Smooth muscle cell (in vitro differentiated cells): ENCODE data around the gene GCHFR. TPM values are rescaled to one million over a fixed set of nuclear protein-coding genes. Genes with fewer than 3 reads are reported as not detected.

Experiments
- DNase-seq: peaks from one replicate; lab custom pipeline; 2025; ENCODE audit not compliant: unreplicated experiment; lab: John Stamatoyannopoulos, UW
- H2AFZ ChIP-seq: fragments of 200-600 bp; sonication (generic); 2 replicates; pipeline ENCODE4 v1.6.0; 2016; ENCODE audit warnings: antibody characterized with exemption, low read depth, mild to moderate bottlenecking
- H3F3A ChIP-seq: fragments of 200-600 bp; sonication (generic); 2 replicates; pipeline ENCODE4 v1.6.0; 2017; ENCODE audit warnings: antibody characterized with exemption, low read depth
- H3K27ac ChIP-seq: fragments of 200-600 bp; sonication (generic); 2 replicates; pipeline ENCODE4 v1.5.1; 2016; ENCODE audit warnings: low read depth, mild to moderate bottlenecking
- H3K27me3 ChIP-seq: fragments of 200-600 bp; sonication (generic); 2 replicates; pipeline ENCODE4 v1.6.1; 2016; ENCODE audit warnings: low read depth, mild to moderate bottlenecking
- H3K36me3 ChIP-seq: fragments of 200-600 bp; sonication (generic); 2 replicates; pipeline ENCODE4 v1.5.1; 2016; ENCODE audit warnings: low read depth
- H3K4me1 ChIP-seq: fragments of 200-600 bp; sonication (generic); 2 replicates; pipeline ENCODE4 v1.5.1; 2016; ENCODE audit warnings: low read depth
- H3K4me2 ChIP-seq: fragments of 200-600 bp; sonication (generic); 2 replicates; pipeline ENCODE4 v1.6.0; 2016; ENCODE audit warnings: mild to moderate bottlenecking
- H3K4me3 ChIP-seq: fragments of 200-600 bp; sonication (generic); 2 replicates; pipeline ENCODE4 v1.5.1; 2016; ENCODE audit warnings: mild to moderate bottlenecking
- H3K79me2 ChIP-seq: fragments of 200-600 bp; sonication (generic); 2 replicates; pipeline ENCODE4 v1.6.0; 2016; ENCODE audit warnings: low read depth, mild to moderate bottlenecking
- H3K9ac ChIP-seq: fragments of 200-600 bp; sonication (generic); 2 replicates; pipeline ENCODE4 v1.6.0; 2016; ENCODE audit warnings: low read depth
- H3K9me3 ChIP-seq: fragments of 200-600 bp; sonication (generic); replicated peaks from 2 replicates; pipeline ENCODE4 v1.5.1; 2016; ENCODE audit warnings: low read depth
- H4K20me1 ChIP-seq: fragments of 200-600 bp; sonication (generic); 2 replicates; pipeline ENCODE4 v1.6.0; 2016; ENCODE audit warnings: low read depth
- WGBS: methylation state at CpG from one replicate; pipeline ENCODE4 v1.1.7; 2016; ENCODE audit warnings: low lambda C conversion rate; 5-methylcytosine and 5-hydroxymethylcytosine counted together
- polyA plus RNA-seq: library from polyadenylated mRNA; unstranded; fragments of >200 nt; fragmentation: Nextera tagmentation; extraction: Ambion mirVana; gene quantifications from 2 replicates; pipeline ENCODE4 v1.2.1, GENCODE V29; 2016
- total RNA-seq: library from RNA; depleted of rRNA; stranded (reverse); fragments of >200 nt; gene quantifications from 2 replicates; pipeline ENCODE4 v1.2.3, GENCODE V29; 2014
- TF ChIP-seq, protein P1 (sequence below): fragments of 200-600 bp; sonication (generic); IDR thresholded peaks from 2 replicates; pipeline ENCODE4 v1.5.1; 2017; ENCODE audit warnings: borderline replicate concordance, mild to moderate bottlenecking, antibody characterized with exemption; ENCODE audit not compliant: insufficient read depth, poor library complexity, severe bottlenecking

GCHFR gene
- total and polyA plus RNA-seq, 2 experiments from 2014 or later: 8.9 to 9.1 TPM

DNA sequence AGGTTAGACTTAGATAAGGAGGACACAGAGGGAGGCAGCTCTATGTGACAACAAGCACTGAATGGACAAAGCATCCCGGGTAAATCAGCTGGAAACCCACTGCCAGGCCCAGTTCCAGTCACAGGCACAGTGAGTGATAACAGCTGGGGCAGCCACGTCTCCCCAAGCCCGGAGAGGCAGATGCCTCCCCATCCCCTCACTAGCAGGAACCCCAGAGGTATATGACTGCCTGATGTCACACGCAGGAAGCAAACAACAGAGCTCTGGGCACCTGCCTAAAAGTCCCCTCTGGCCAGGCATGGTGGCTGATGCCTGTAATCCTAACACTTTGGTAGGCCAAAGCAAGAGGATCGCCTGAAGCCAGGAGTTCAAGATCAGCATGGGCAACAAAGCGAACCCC is 24.1 kb downstream of the GCHFR start:
- WGBS: 81% methylated on average over 6 of the region's 6 CpGs
- peak overlapping the region; percentile 48 for H3K27ac ChIP-seq
- no peak overlapping the region for H3K4me3 ChIP-seq
- peak overlapping the region; percentile 12 for H3K4me2 ChIP-seq
- peaks cover 29% of the 10 kb centered on the region for H3K79me2 ChIP-seq
- H3F3A ChIP-seq: no peaks in the 10 kb centered on the region
- TF ChIP-seq, protein P1, sequence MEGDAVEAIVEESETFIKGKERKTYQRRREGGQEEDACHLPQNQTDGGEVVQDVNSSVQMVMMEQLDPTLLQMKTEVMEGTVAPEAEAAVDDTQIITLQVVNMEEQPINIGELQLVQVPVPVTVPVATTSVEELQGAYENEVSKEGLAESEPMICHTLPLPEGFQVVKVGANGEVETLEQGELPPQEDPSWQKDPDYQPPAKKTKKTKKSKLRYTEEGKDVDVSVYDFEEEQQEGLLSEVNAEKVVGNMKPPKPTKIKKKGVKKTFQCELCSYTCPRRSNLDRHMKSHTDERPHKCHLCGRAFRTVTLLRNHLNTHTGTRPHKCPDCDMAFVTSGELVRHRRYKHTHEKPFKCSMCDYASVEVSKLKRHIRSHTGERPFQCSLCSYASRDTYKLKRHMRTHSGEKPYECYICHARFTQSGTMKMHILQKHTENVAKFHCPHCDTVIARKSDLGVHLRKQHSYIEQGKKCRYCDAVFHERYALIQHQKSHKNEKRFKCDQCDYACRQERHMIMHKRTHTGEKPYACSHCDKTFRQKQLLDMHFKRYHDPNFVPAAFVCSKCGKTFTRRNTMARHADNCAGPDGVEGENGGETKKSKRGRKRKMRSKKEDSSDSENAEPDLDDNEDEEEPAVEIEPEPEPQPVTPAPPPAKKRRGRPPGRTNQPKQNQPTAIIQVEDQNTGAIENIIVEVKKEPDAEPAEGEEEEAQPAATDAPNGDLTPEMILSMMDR: no peak
- no peak for DNase-seq
- H3K27me3 ChIP-seq: no peaks in the 10 kb centered on the region
- H4K20me1 ChIP-seq: peaks cover 62% of the 10 kb centered on the region
- H3K4me1 ChIP-seq: peaks cover 12% of the 10 kb centered on the region
- H3K9me3 ChIP-seq: no peaks in the 10 kb centered on the region
- H2AFZ ChIP-seq: no peak overlapping the region
- H3K36me3 ChIP-seq: no peaks in the 10 kb centered on the region
- no peak overlapping the region for H3K9ac ChIP-seq

DNA sequence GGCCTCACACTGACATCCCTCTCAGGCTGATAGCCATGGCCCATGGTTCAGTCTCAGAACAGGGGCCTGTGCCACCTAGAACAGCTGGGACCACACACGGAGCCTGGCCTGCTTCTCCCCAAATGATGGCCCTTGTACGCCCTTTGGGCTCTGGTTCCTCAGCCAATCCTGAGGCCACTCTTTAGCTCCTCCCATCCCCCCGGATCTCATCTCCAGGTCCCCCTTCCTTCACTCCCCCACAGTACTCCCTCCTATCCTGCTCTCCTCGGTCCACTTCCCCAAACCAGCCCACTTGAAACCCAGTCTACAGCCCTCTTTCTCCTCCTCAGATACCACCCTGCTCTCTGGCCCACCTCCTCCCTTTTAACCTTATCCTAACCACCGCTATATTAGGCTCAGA is 25.3 kb downstream of the GCHFR start:
- Histone ChIP-seq H3K27ac (no peak overlapping the region), H3K27me3 (no peaks in the 10 kb centered on the region), H3F3A (no peaks in the 10 kb centered on the region), H3K4me2 (no peak overlapping the region), H3K36me3 (no peaks in the 10 kb centered on the region), H3K9me3 (no peaks in the 10 kb centered on the region), H2AFZ (no peak overlapping the region), H4K20me1 (peaks cover 62% of the 10 kb centered on the region), H3K4me1 (peaks cover 12% of the 10 kb centered on the region), H3K4me3 (no peak overlapping the region), H3K9ac (no peak overlapping the region), H3K79me2 (peaks cover 26% of the 10 kb centered on the region)
- DNase-seq: no peak
- 98% methylated on average over 5 of the region's 5 CpGs for WGBS
- TF ChIP-seq, protein P1: no peak

DNA sequence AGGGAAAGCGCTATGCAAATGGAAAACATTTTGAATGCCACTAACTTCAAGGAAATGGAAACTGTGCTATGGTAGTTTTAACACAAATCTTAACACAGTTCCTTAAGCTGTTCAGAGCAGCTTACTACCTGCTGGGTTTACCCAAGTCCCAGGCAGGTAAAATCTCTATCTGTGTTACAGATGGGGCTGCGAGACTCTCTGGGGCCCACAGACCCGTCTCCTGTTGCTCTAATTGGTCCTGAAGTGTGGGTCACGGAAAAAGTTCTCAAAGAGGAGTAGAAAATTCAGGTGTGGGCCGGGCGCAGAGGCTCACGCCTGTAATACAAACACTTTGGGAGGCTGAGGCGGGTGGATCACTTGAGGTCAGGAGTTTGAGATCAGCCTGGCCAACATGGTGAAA is 26.1 kb downstream of the GCHFR start:
- whole genome bisulfite sequencing: 96% methylated on average over 8 of the region's 8 CpGs
- H3K36me3 ChIP-seq: no peaks in the 10 kb centered on the region
- peaks cover 32% of the 10 kb centered on the region for H3K79me2 ChIP-seq
- no peak for DNase-seq
- no peaks in the 10 kb centered on the region for H3K9me3 ChIP-seq
- no peak overlapping the region for H3K4me3 ChIP-seq
- H2AFZ ChIP-seq: no peak overlapping the region
- no peak overlapping the region for H3K9ac ChIP-seq
- no peak overlapping the region for H3K27ac ChIP-seq
- no peaks in the 10 kb centered on the region for H3K27me3 ChIP-seq
- TF ChIP-seq, protein P1: no peak
- H3K4me1 ChIP-seq: peaks cover 12% of the 10 kb centered on the region
- no peak overlapping the region for H3K4me2 ChIP-seq
- no peaks in the 10 kb centered on the region for H3F3A ChIP-seq
- peaks cover 58% of the 10 kb centered on the region for H4K20me1 ChIP-seq

DNA sequence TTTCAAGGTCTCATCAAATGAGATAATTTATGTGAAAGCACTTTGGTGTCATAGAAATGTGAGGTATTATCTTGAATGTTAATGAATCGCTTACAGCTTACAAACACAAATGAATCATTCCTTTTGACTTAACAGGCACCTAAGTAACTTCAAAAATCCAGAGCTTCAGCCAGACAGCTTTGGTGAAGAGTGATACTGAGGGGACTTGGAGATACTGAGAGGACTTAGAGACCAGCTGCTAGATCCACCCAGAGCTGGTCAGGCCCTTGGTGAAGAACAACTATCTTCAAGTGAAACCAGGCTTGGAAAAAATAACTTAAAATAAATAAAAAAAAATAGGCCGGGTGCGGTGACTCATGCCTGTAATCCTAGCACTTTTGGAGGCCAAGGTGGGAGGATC is 26.9 kb downstream of the GCHFR start:
- peaks cover 12% of the 10 kb centered on the region for H3K4me1 ChIP-seq
- no peak for DNase-seq
- no peak overlapping the region for H3K4me2 ChIP-seq
- no peak overlapping the region for H3K4me3 ChIP-seq
- TF ChIP-seq, protein P1: no peak
- H4K20me1 ChIP-seq: peaks cover 53% of the 10 kb centered on the region
- H3K27ac ChIP-seq: peak overlapping the region; percentile 31
- no peak overlapping the region for H2AFZ ChIP-seq
- no peaks in the 10 kb centered on the region for H3K27me3 ChIP-seq
- H3F3A ChIP-seq: no peaks in the 10 kb centered on the region
- H3K36me3 ChIP-seq: no peaks in the 10 kb centered on the region
- H3K9ac ChIP-seq: no peak overlapping the region
- H3K79me2 ChIP-seq: peaks cover 34% of the 10 kb centered on the region
- H3K9me3 ChIP-seq: no peaks in the 10 kb centered on the region
- 79% methylated on average over 3 of the region's 3 CpGs for WGBS
